ENCODE measurements around the gene ATXN2. TPM values are rescaled to one million over a fixed set of nuclear protein-coding genes. Genes with fewer than 3 reads are reported as not detected.

Gene ATXN2
- total and polyA plus RNA-seq, 2 of the 4 experiments (the other 2 are of a cell fraction), result 12.4 to 66.5 TPM

- no peak overlapping the region for H3K9ac ChIP-seq (ENCODE audit: low read depth, low read length)
- no peak overlapping the region for H3K18ac ChIP-seq (ENCODE audit: low read depth, low read length)
- intact Hi-C loops (cut with micrococcal nuclease) (no loop called here), dilution Hi-C loops (cut with HindIII; ENCODE audit: low sequenced_read_pairs, unreplicated experiment) (no loop called here), in situ Hi-C loops (cut with MboI; ENCODE audit: low sequenced_read_pairs) (no loop called here)
- DNase-seq, result no peak
- H3K79me1 ChIP-seq (ENCODE audit: low read depth in 1 of 2, low read length in 2 of 2), result peaks cover 7 to 24% of the 10 kb centered on the region in 2 experiments
- no peak overlapping the region for H3K4me2 ChIP-seq (ENCODE audit: low read depth, low read length)
- peaks cover 3% of the 10 kb centered on the region; the same call in 1 of the 2 replicates for H3K4me1 ChIP-seq (ENCODE audit: control insufficient read depth, insufficient read depth, low read length)
- H3K14ac ChIP-seq (replicated peaks; ENCODE audit: low read depth, low read length), result no peak overlapping the region
- BruUV-seq (replicated peaks), result no TSS peak
- no peaks in the 10 kb centered on the region for H3K9me3 ChIP-seq (ENCODE audit: control insufficient read depth, insufficient read depth, low read length)
- no peak overlapping the region for H3K23ac ChIP-seq (ENCODE audit: low read depth, low read length)
- WGBS, 2 experiments (ENCODE audit: extremely low coverage in 2 of 2, insufficient read length in 1 of 2), result no CpG with 5 or more reads among the region's 2 CpGs
- no peak overlapping the region for H2BK5ac ChIP-seq (ENCODE audit: low read depth, low read length, poor library complexity, severe bottlenecking)
- no peak overlapping the region for H4K91ac ChIP-seq (ENCODE audit: insufficient read depth, low read depth, low read length)
- no peak overlapping the region for H2BK15ac ChIP-seq (ENCODE audit: low read depth, low read length)
- no peak for ATAC-seq (ENCODE audit: low read depth)
- H3K9me1 ChIP-seq (ENCODE audit: insufficient read depth, low read length), result 0 out of 2 replicates have a peak, but pooled peaks cover 2% of the 10 kb centered on the region
- POLR2A ChIA-PET (ENCODE audit: unreplicated experiment), result no interaction called here
- H4K20me1 ChIP-seq (ENCODE audit: insufficient read depth, low read length), result peaks cover 4% of the 10 kb centered on the region; the same call in 1 of the 2 replicates
- H3K4me3 ChIP-seq (ENCODE audit: insufficient read depth, low read depth, low read length), result no peak overlapping the region
- no peak overlapping the region for H4K8ac ChIP-seq (ENCODE audit: low read depth in 2 of 2, low read length in 2 of 2)
- no peak overlapping the region for H3K56ac ChIP-seq (ENCODE audit: extremely low read depth, insufficient read depth, low read length)
- H2AK9ac ChIP-seq (replicated peaks; ENCODE audit: low read depth, low read length, poor library complexity), result no peak overlapping the region
- H3K27ac ChIP-seq (ENCODE audit: insufficient read depth, low read length), result no peak overlapping the region
- no peak overlapping the region; the same call in 1 of the 2 replicates for H2AK5ac ChIP-seq (ENCODE audit: low read depth, low read length)
- CTCF ChIA-PET, result no interaction called here
- peaks cover 33% of the 10 kb centered on the region for H3K36me3 ChIP-seq (ENCODE audit: control insufficient read depth, insufficient read depth, low read length)
- H2AFZ ChIP-seq (replicated peaks; ENCODE audit: low read length, poor library complexity), result no peak overlapping the region
- no peaks in the 10 kb centered on the region for H3K27me3 ChIP-seq (ENCODE audit: control insufficient read depth, insufficient read depth, low read length)
- H2BK20ac ChIP-seq (ENCODE audit: low read depth, low read length), result no peak overlapping the region
- no peak overlapping the region for H4K5ac ChIP-seq (ENCODE audit: low read depth, low read length)
- no peak for TF ChIP-seq NFE2L2 (IDR thresholded peaks at IDR 0.05; ENCODE audit: low read depth, low read length)
- H2BK120ac ChIP-seq (ENCODE audit: low read depth, low read length), result no peak overlapping the region
- H3K4ac ChIP-seq (ENCODE audit: low read depth, low read length), result no peak overlapping the region
These were observed 92.9 kb downstream of the ATXN2 start for GRCh38 chr12:111506260-111506659.
